ENCODE measurements around the gene TBKBP1.

TBKBP1 gene

GRCh38 chr17:47700471-47701449, 6.8 kb downstream of the TBKBP1 start:
- DNase-seq = peak; percentile 79

- no peak for DNase-seq
Observed at GRCh38 chr17:47701608-47702007, 7.6 kb downstream of the TBKBP1 start.

GRCh38 chr17:47702391-47702995, 8.5 kb downstream of the TBKBP1 start:
- no peak for DNase-seq

- peak; percentile 71 for DNase-seq
Observed at GRCh38 chr17:47703191-47703591, 9.2 kb downstream of the TBKBP1 start.

- DNase-seq = no peak
Observed at GRCh38 chr17:47703671-47704070, 9.7 kb downstream of the TBKBP1 start.

- peak; percentile 58 for DNase-seq
Observed at GRCh38 chr17:47704116-47704515, 10.2 kb downstream of the TBKBP1 start.

- DNase-seq = no peak
Observed at GRCh38 chr17:47704736-47705135, 10.8 kb downstream of the TBKBP1 start.

- DNase-seq = peak; percentile 84
Observed at GRCh38 chr17:47705536-47706530, 11.9 kb downstream of the TBKBP1 start.

- DNase-seq = no peak
Observed at GRCh38 chr17:47707056-47707804, 13.3 kb downstream of the TBKBP1 start.

GRCh38 chr17:47707884-47708283, 13.9 kb downstream of the TBKBP1 start:
- no peak for DNase-seq

- no peak for DNase-seq
Observed at GRCh38 chr17:47708312-47708863, 14.4 kb downstream of the TBKBP1 start.

GRCh38 chr17:47708864-47709541, 15.0 kb downstream of the TBKBP1 start:
- no peak for DNase-seq

- no peak for DNase-seq
Observed at GRCh38 chr17:47709594-47709993, 15.6 kb downstream of the TBKBP1 start.

- DNase-seq = no peak
Observed at GRCh38 chr17:47711366-47712099, 17.6 kb downstream of the TBKBP1 start.

- DNase-seq = no peak
Observed at GRCh38 chr17:47712330-47713023, 18.5 kb downstream of the TBKBP1 start.

GRCh38 chr17:47713980-47714700, 20.2 kb downstream of the TBKBP1 start:
- DNase-seq = no peak

- DNase-seq = no peak
Observed at GRCh38 chr17:47714773-47715396, 20.9 kb downstream of the TBKBP1 start.

GRCh38 chr17:47715669-47716325, 21.8 kb downstream of the TBKBP1 start:
- no peak for DNase-seq
